Activated T-helper 1 cell treated with Interleukin-2 at 50 U/mL for 16 hours (primary cell): ENCODE results near the gene MGST3.
"Not testable (repeated sequence)": the region's sequence is repeated elsewhere in the genome, so short reads cannot be mapped to it uniquely, and the experiment has no call there.

ENCODE experiments used
- DNase-seq: peaks from one replicate; pipeline ENCODE4 v3.0.0-alpha.2; 2020; ENCODE audit warnings: low read depth

The MGST3 gene

GRCh38 chr1:165629151-165629550, 1.9 kb upstream of the MGST3 start:
- no peak for DNase-seq

GRCh38 chr1:165629848-165630628, 996 bp upstream of the MGST3 start:
- no peak for DNase-seq

- peak; percentile 8 for DNase-seq
Observed at GRCh38 chr1:165631342-165632151, 513 bp downstream of the MGST3 start.

GRCh38 chr1:165632152-165632469, 1.1 kb downstream of the MGST3 start:
- no peak for DNase-seq

- DNase-seq: no peak
Observed at GRCh38 chr1:165632491-165632890, 1.5 kb downstream of the MGST3 start.

- no peak for DNase-seq
Observed at GRCh38 chr1:165633614-165634013, 2.6 kb downstream of the MGST3 start.

- DNase-seq: no peak
Observed at GRCh38 chr1:165634154-165634921, 3.3 kb downstream of the MGST3 start.

- DNase-seq: no peak
Observed at GRCh38 chr1:165635329-165635728, 4.3 kb downstream of the MGST3 start.

GRCh38 chr1:165635823-165636222, 4.8 kb downstream of the MGST3 start:
- DNase-seq: no peak

- DNase-seq: no peak
Observed at GRCh38 chr1:165637427-165637826, 6.4 kb downstream of the MGST3 start.

- not testable (repeated sequence) for DNase-seq
Observed at GRCh38 chr1:165638211-165638610, 7.2 kb downstream of the MGST3 start.

GRCh38 chr1:165639821-165640623, 9.0 kb downstream of the MGST3 start:
- no peak for DNase-seq

- no peak for DNase-seq
Observed at GRCh38 chr1:165641231-165641987, 10.4 kb downstream of the MGST3 start.

GRCh38 chr1:165644064-165644735, 13.2 kb downstream of the MGST3 start:
- no peak for DNase-seq

- DNase-seq: no peak
Observed at GRCh38 chr1:165645654-165646366, 14.8 kb downstream of the MGST3 start.

GRCh38 chr1:165647517-165647916, 16.5 kb downstream of the MGST3 start:
- no peak for DNase-seq

GRCh38 chr1:165647970-165648369, 16.9 kb downstream of the MGST3 start:
- DNase-seq: no peak

- DNase-seq: no peak
Observed at GRCh38 chr1:165648919-165649572, 18.0 kb downstream of the MGST3 start.

- no peak for DNase-seq
Observed at GRCh38 chr1:165650981-165651625, 20.1 kb downstream of the MGST3 start.
